Right cardiac atrium (tissue), 5 donors: Measurements from ENCODE around the gene GABBR2. TPM values are rescaled to one million over a fixed set of nuclear protein-coding genes. Genes with fewer than 3 reads are reported as not detected.
"Not testable (repeated sequence)": the region's sequence is repeated elsewhere in the genome, so short reads cannot be mapped to it uniquely, and the experiment has no call there.

Experiments used
- ATAC-seq, 2 donors: fragments of 200-7000 bp; cut with Tn5 transposase; one replicate each; pipeline versions ENCODE4 v1.8.0 to v1.9.1; 2020; ENCODE audit warnings: moderate library complexity in 2 of 2, mild to moderate bottlenecking in 1 of 2
- DNase-seq, 3 donors: peaks; one replicate each; pipeline ENCODE4 v3.0.0-alpha.2; 2020
- H3K27ac ChIP-seq: one replicate; pipeline ENCODE4 v1.5.1; 2013; ENCODE audit warnings: mild to moderate bottlenecking, low read length, control low read depth, moderate library complexity
- H3K27me3 ChIP-seq: one replicate; pipeline ENCODE4 v1.6.1; 2013; ENCODE audit not compliant: control insufficient read depth, insufficient read depth
- H3K4me1 ChIP-seq: one replicate; pipeline ENCODE4 v1.6.1; 2013; ENCODE audit warnings: low read length; ENCODE audit not compliant: control insufficient read depth, insufficient read depth
- H3K4me3 ChIP-seq: one replicate; pipeline ENCODE4 v1.5.1; 2013; ENCODE audit warnings: low read length, control low read depth
- H3K9me3 ChIP-seq: one replicate; pipeline ENCODE4 v1.6.1; 2013; ENCODE audit warnings: low read length; ENCODE audit not compliant: control insufficient read depth
- WGBS: extraction: QIAGEN DNeasy Blood & Tissue Kit; methylation state at CpG from one replicate; pipeline ENCODE4 v1.1.7; 2013; 5-methylcytosine and 5-hydroxymethylcytosine counted together
- intact Hi-C, 4 donors: fragments of 100-400 bp; cut with DNase I; formaldehyde crosslinking; loops; one replicate each; pipeline versions ENCODE4 v1.11.0 to v1.14.0; 2022 to 2023
- polyA plus RNA-seq: library from polyadenylated mRNA; stranded (reverse); fragments of 200-250 nt; gene quantifications from one replicate; pipeline ENCODE4 v1.2.3, GENCODE V29; 2013
- total RNA-seq, 4 donors: library from RNA; stranded (reverse); fragmentation: NEBNext Ultra II Directional; extraction: Animal tissue kit (Norgen Biotek cat#: 25700); gene quantifications; one replicate each; pipeline ENCODE4 v1.2.1, GENCODE V29; 2021
- donor health status: healthy with polysubstance abuse.
- donor health status: DM: no; HTN: yes; CAD: no.
- donor health status: DM: no; HTN: no; CAD: no.
- donor health status: DM: no; HTN: yes; CAD: no; lungs with severe emphysema.
- donor health status: DM: yes; HTN: yes; CAD: no.

Gene GABBR2
- total and polyA plus RNA-seq, 5 donors = not detected

DNA sequence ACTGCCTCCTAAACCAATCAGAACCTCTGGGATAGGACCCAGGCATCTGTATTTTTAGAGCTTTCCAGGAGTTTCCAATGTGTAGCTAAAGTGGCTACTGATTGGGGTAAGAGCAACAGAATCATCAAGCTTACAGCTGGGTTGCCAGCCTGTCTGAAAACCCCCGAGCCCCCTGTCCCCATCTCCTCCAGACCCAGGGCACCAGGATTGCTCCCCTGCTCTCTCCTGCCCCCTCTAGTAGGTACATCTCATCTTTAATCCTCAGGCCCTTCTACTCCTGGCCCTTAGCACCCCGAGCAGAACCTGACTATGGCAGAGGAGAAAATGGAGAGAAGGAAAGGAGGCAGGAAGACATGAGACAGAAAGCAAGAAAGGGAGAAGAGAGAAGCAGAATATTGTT, 204.9 kb downstream of the GABBR2 start:
- 76% methylated on average over 2 of the region's 2 CpGs for WGBS
- DNase-seq (no peak), ATAC-seq (no peak)
- Histone ChIP-seq H3K9me3 (no peaks in the 10 kb centered on the region), H3K4me3 (no peak overlapping the region), H3K27ac (no peak overlapping the region), H3K27me3 (no peaks in the 10 kb centered on the region), H3K4me1 (peaks cover 3% of the 10 kb centered on the region)
- intact Hi-C loops = no loop called here

DNA sequence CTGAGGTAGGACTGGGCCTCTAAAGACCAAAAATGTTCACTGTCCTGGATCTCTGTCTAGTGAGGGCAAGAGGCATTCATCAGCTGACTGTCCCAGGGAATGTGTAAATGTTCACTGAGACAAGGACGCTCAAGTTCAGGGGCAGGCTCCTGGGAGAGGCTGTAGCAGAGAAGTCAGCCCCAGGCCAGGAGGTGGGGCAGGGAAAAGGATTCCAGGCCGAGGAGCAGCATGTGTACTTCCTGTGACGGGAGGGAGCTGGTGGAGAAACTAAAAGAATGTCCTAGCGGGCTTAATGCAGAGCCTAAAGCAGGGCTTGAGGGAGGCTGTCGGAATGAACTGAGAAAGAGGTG, 205.8 kb downstream of the GABBR2 start:
- intact Hi-C loops = no loop called here
- Histone ChIP-seq H3K27me3 (no peaks in the 10 kb centered on the region), H3K4me3 (no peak overlapping the region), H3K9me3 (no peaks in the 10 kb centered on the region), H3K4me1 (peaks cover 3% of the 10 kb centered on the region), H3K27ac (no peak overlapping the region)
- ATAC-seq = peak; percentile 32 to 58
- DNase-seq = peak in 1 of 3 donors; percentile 68
- WGBS = 46% methylated on average over 5 of the region's 5 CpGs

GRCh38 chr9:98502311-98502975, 206.3 kb downstream of the GABBR2 start:
- H3K9me3 ChIP-seq = no peaks in the 10 kb centered on the region
- peaks cover 3% of the 10 kb centered on the region for H3K4me1 ChIP-seq
- DNase-seq (no peak), ATAC-seq (peak in 1 of 2 donors; percentile 17)
- H3K27ac ChIP-seq = peak overlapping the region; percentile 8
- H3K4me3 ChIP-seq = no peak overlapping the region
- H3K27me3 ChIP-seq = no peaks in the 10 kb centered on the region
- intact Hi-C loops = no loop called here
- 78% methylated on average over 6 of the region's 6 CpGs for WGBS

GRCh38 chr9:98501819-98502218, 206.9 kb downstream of the GABBR2 start:
- H3K27me3 ChIP-seq = no peaks in the 10 kb centered on the region
- WGBS = 78% methylated on average over 8 of the region's 8 CpGs
- peaks cover 3% of the 10 kb centered on the region for H3K4me1 ChIP-seq
- H3K27ac ChIP-seq = no peak overlapping the region
- intact Hi-C loops = no loop called here
- no peak overlapping the region for H3K4me3 ChIP-seq
- DNase-seq = no peak
- no peak for ATAC-seq
- no peaks in the 10 kb centered on the region for H3K9me3 ChIP-seq

DNA sequence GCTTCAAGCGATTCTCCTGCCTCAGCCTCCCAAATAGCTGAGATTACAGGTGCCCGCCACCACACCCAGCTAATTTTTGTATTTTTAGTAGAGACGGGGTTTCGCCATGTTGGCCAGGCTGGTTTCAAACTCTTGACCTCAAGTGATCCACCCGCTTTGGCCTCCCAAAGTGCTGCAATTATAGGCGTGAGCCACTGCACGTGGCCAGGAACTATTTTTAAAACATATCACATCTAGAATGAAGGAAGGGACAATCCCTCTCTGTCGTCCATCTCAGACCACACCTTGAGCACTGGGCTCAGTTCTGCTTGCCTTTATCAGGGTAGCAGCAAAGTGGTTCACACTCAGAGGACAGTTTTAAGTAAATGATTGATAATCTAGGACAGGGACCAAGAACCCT, 207.5 kb downstream of the GABBR2 start:
- intact Hi-C loops, H3K27me3 ChIP-seq, DNase-seq, H3K27ac ChIP-seq, H3K4me3 ChIP-seq, H3K4me1 ChIP-seq, ATAC-seq, H3K9me3 ChIP-seq: not testable (repeated sequence)
- 72% methylated on average over 8 of the region's 8 CpGs for WGBS

- no peak for DNase-seq
- WGBS = 79% methylated on average over 7 of the region's 7 CpGs
- intact Hi-C loops = no loop called here
Observed at GRCh38 chr9:98500337-98500919, 208.3 kb downstream of the GABBR2 start.

DNA sequence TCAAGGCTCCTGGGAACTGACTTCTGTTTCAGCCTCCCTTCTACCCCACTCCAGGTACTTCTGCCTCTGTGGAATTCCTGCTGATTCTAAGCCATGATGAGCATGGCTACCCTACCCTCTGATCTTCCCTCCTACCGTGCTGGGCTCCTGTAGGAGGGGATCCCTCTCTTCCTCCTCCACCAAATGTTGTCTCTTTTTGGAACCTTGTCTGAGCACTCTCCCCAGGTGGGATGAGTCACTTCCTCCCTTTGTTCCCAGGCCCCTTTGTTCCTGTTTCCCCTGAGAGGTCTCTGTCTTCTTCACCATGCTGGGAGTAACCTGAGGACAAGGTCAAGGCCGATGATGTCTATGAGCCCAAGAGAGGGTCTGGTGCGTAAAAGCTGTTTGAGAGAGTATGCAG, 213.2 kb downstream of the GABBR2 start:
- no peaks in the 10 kb centered on the region for H3K27me3 ChIP-seq
- H3K4me1 ChIP-seq = no peaks in the 10 kb centered on the region
- no peaks in the 10 kb centered on the region for H3K9me3 ChIP-seq
- ATAC-seq (no peak), DNase-seq (no peak)
- no peak overlapping the region for H3K4me3 ChIP-seq
- intact Hi-C loops = no loop called here
- WGBS = 71% methylated on average over 3 of the region's 3 CpGs
- H3K27ac ChIP-seq = no peak overlapping the region

More at GRCh38 chr9:98500337-98500919, 208.3 kb downstream of the GABBR2 start:
- Histone ChIP-seq H3K27me3 (no peaks in the 10 kb centered on the region), H3K27ac (no peak overlapping the region), H3K4me1 (peaks cover 3% of the 10 kb centered on the region), H3K9me3 (no peaks in the 10 kb centered on the region), H3K4me3 (no peak overlapping the region)
- no peak for ATAC-seq

- no peaks in the 10 kb centered on the region for H3K4me1 ChIP-seq
- no peaks in the 10 kb centered on the region for H3K9me3 ChIP-seq
- 79% methylated on average over 2 of the region's 2 CpGs for WGBS
- H3K27me3 ChIP-seq = no peaks in the 10 kb centered on the region
- H3K27ac ChIP-seq = no peak overlapping the region
- DNase-seq (no peak), ATAC-seq (no peak)
- H3K4me3 ChIP-seq = no peak overlapping the region
- intact Hi-C loops = no loop called here
Observed at GRCh38 chr9:98494852-98495251, 213.9 kb downstream of the GABBR2 start.

- intact Hi-C loops = no loop called here
- 25% methylated on average over 3 of the region's 3 CpGs for WGBS
- ATAC-seq (peak; percentile 52 to 80), DNase-seq (no peak)
- Histone ChIP-seq H3K27me3 (no peaks in the 10 kb centered on the region), H3K4me3 (no peak overlapping the region), H3K27ac (no peak overlapping the region), H3K9me3 (no peaks in the 10 kb centered on the region), H3K4me1 (no peaks in the 10 kb centered on the region)
Observed at GRCh38 chr9:98491828-98492227, 216.9 kb downstream of the GABBR2 start.

- intact Hi-C loops = no loop called here
- no peaks in the 10 kb centered on the region for H3K9me3 ChIP-seq
- no peak for ATAC-seq
- H3K27ac ChIP-seq = no peak overlapping the region
- H3K4me3 ChIP-seq = no peak overlapping the region
- no peak for DNase-seq
- 65% methylated on average over 3 of the region's 3 CpGs for WGBS
- no peaks in the 10 kb centered on the region for H3K27me3 ChIP-seq
- no peaks in the 10 kb centered on the region for H3K4me1 ChIP-seq
Observed at GRCh38 chr9:98491231-98491651, 217.5 kb downstream of the GABBR2 start.

- intact Hi-C loops = no loop called here
- H3K27me3 ChIP-seq = no peaks in the 10 kb centered on the region
- DNase-seq = no peak
- H3K9me3 ChIP-seq = no peaks in the 10 kb centered on the region
- WGBS = 80% methylated on average over 8 of the region's 8 CpGs
- no peak overlapping the region for H3K4me3 ChIP-seq
- H3K4me1 ChIP-seq = no peaks in the 10 kb centered on the region
- no peak for ATAC-seq
- no peak overlapping the region for H3K27ac ChIP-seq
Observed at GRCh38 chr9:98488571-98489312, 220.0 kb downstream of the GABBR2 start.
